M059J (cell line): Measurements from ENCODE around the gene PRPF6. TPM values are rescaled to one million over a fixed set of nuclear protein-coding genes. Genes with fewer than 3 reads are reported as not detected.
A peak's percentile ranks its signal among the peaks of the same experiment; 100 is the strongest.
"Not testable (repeated sequence)": the region's sequence is repeated elsewhere in the genome, so short reads cannot be mapped to it uniquely, and the experiment has no call there.

ENCODE experiments used
- DNase-seq: peaks from one replicate; pipeline ENCODE4 v3.0.0-alpha.2; 2012; ENCODE audit warnings: low read depth
- total RNA-seq: library from RNA; depleted of rRNA; stranded (reverse); fragments of >200 nt; shearing (Covaris generic); gene quantifications from 2 replicates; pipeline ENCODE4 v1.2.3, GENCODE V29; 2014

Gene PRPF6
- total RNA-seq, 1 experiment from 2014 or later, result 106 TPM

GRCh38 chr20:63973160-63973479 is 7.8 kb upstream of the PRPF6 start:
- DNase-seq, result no peak

GRCh38 chr20:63973636-63974401 is 7.1 kb upstream of the PRPF6 start:
- DNase-seq, result peak; percentile 86

GRCh38 chr20:63974402-63975200 is 6.3 kb upstream of the PRPF6 start:
- DNase-seq, result peak; percentile 37

GRCh38 chr20:63976511-63976910 is 4.4 kb upstream of the PRPF6 start:
- DNase-seq, result not testable (repeated sequence)

GRCh38 chr20:63976980-63977738 is 3.8 kb upstream of the PRPF6 start:
- DNase-seq, result no peak

GRCh38 chr20:63977739-63978276 is 3.1 kb upstream of the PRPF6 start:
- peak; percentile 89 for DNase-seq

- no peak for DNase-seq
Observed at GRCh38 chr20:63978319-63979228, 2.4 kb upstream of the PRPF6 start.

GRCh38 chr20:63979229-63979556 is 1.7 kb upstream of the PRPF6 start:
- DNase-seq, result no peak

GRCh38 chr20:63979557-63980316 is 1.2 kb upstream of the PRPF6 start, which contains the start of gene SAMD10:
TSS of gene SAMD10 (minus strand) at chr20:63979642. CDS start at chr20:63979467, 175 bp downstream.
- DNase-seq, result peak; percentile 52

GRCh38 chr20:63980317-63980805 is 571 bp upstream of the PRPF6 start:
- no peak for DNase-seq

- DNase-seq, result no peak
Observed at GRCh38 chr20:63982937-63983336, 2.0 kb downstream of the PRPF6 start.

GRCh38 chr20:64000906-64001305 is 20.0 kb downstream of the PRPF6 start:
- DNase-seq, result peak; percentile 29

GRCh38 chr20:64001607-64002011 is 20.7 kb downstream of the PRPF6 start:
- peak; percentile 98 for DNase-seq

GRCh38 chr20:64003960-64004725 is 23.2 kb downstream of the PRPF6 start:
- DNase-seq, result no peak

GRCh38 chr20:64005394-64005793 is 24.5 kb downstream of the PRPF6 start:
- DNase-seq, result no peak

GRCh38 chr20:64006490-64006889 is 25.6 kb downstream of the PRPF6 start:
- no peak for DNase-seq

- no peak for DNase-seq
Observed at GRCh38 chr20:64006902-64007301, 26.0 kb downstream of the PRPF6 start.

- DNase-seq, result no peak
Observed at GRCh38 chr20:64009811-64010387, 29.0 kb downstream of the PRPF6 start.

- peak; percentile 68 for DNase-seq
Observed at GRCh38 chr20:64010711-64011237, 29.8 kb downstream of the PRPF6 start.
